GM21737 (cell line): Measurements from ENCODE around the gene GTF2H2C_2.
"Not testable (repeated sequence)": the region's sequence is repeated elsewhere in the genome, so short reads cannot be mapped to it uniquely, and the experiment has no call there.

Experiments
- ATAC-seq: cut with Tn5 transposase; IDR thresholded peaks from one replicate; pipeline ENCODE4 v1.9.1; 2021; ENCODE audit warnings: mild to moderate bottlenecking, moderate library complexity; ENCODE audit not compliant: unreplicated experiment

The GTF2H2C_2 gene

GRCh38 chr5:70415117-70415516 is at the start of gene GTF2H2C_2:
TSS of gene GTF2H2C_2 (plus strand) at chr5:70415368.
- peak; percentile 98 for ATAC-seq

DNA sequence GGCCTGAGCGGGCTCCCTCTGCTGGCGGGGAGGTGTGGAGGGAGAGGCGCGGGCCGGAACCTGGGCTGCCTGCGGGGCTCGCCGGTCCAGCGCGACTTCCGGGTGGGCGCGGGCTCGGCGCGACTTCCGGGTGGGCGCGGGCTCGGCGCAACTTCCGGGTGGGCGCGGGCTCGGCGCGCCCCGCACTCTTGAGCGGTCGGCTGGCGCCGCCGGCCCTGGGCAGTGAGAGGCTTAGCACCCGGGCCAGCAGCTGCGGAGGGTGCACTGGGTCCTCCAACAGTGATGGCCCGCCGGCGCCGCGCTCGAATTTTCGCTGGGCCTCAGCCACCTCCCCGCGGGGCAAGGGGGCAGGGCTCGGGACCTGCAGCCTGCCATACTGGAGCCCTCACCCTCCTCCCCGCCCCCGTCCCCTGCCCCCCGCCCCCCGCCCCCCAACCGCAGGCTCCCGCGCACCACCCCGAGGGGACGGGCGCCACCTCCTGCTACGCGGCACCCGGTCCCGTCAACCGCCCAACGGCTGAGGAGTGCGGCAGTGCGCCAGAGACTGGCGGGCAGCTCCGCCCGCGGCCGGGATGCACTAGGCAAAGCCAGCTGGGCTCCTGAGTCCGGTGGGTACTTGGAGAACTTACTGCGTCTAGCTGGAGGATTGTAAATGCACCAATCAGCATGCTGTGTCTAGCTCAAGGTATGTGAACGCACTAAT is 14.0 kb upstream of the GTF2H2C_2 start:
- not testable (repeated sequence) for ATAC-seq

DNA sequence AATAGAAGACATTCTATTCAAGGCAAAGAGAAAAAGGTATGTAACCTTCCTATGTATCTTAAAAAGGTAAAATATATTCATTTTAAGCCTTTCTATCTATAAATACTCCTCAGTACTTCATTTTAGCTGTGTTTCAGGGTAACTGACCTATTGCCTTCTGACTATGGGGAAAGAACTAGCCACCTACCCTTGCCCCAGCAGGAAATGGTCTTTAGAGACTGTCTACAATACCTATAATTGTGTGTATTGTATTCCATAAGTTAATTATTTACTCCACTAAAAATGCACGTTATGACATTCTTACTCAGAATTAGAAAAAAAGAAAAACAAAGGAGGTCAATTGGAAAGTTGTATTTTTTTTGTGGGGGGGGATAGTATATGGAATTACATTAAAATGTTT is 6.2 kb downstream of the GTF2H2C_2 start:
- not testable (repeated sequence) for ATAC-seq

DNA sequence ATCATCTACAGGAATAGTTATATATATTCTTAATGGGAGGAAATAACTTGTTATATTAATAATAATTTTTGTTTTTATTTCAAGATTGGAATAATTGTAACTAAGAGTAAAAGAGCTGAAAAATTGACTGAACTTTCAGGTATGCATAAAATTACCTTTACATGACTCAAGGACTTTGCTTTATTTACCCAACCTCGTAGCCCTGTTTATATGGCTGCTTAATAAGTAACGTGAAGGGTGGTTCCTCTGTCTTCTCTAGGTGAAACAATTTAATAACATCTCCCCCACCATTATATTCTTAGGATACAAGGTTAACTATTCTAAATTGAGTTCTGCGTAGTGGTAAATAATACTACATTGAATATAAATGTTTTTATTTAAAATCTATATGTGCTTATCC is 8.0 kb downstream of the GTF2H2C_2 start:
- ATAC-seq: not testable (repeated sequence)

GRCh38 chr5:70438518-70438917 is 23.4 kb downstream of the GTF2H2C_2 start:
- not testable (repeated sequence) for ATAC-seq

- ATAC-seq: not testable (repeated sequence)
Observed at GRCh38 chr5:70449565-70449964, 34.4 kb downstream of the GTF2H2C_2 start.

GRCh38 chr5:70451249-70451984 is 36.2 kb downstream of the GTF2H2C_2 start:
- not testable (repeated sequence) for ATAC-seq

GRCh38 chr5:70457093-70457492 is 41.9 kb downstream of the GTF2H2C_2 start:
- not testable (repeated sequence) for ATAC-seq

DNA sequence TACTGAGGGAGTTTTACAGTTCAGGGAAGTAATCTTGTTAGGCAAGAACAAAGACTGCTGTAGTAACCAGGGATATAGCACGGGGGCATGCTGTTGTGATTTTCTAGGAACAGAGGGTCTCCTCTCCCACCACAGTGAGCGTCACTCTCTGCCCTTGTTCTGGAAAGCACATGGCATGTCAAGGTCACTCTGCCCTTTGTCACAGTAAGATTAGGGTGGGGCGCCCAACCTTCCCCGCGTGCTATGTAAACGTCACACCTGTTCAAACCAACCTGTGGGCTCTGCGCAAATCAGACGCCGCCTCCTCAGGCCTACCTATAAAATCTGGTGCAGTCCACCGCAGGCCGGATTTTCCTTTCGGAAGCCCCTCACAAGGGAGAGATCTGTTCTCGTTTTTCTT is 44.0 kb downstream of the GTF2H2C_2 start:
- ATAC-seq: not testable (repeated sequence)

GRCh38 chr5:70461984-70462383 is 46.8 kb downstream of the GTF2H2C_2 start:
- ATAC-seq: not testable (repeated sequence)

DNA sequence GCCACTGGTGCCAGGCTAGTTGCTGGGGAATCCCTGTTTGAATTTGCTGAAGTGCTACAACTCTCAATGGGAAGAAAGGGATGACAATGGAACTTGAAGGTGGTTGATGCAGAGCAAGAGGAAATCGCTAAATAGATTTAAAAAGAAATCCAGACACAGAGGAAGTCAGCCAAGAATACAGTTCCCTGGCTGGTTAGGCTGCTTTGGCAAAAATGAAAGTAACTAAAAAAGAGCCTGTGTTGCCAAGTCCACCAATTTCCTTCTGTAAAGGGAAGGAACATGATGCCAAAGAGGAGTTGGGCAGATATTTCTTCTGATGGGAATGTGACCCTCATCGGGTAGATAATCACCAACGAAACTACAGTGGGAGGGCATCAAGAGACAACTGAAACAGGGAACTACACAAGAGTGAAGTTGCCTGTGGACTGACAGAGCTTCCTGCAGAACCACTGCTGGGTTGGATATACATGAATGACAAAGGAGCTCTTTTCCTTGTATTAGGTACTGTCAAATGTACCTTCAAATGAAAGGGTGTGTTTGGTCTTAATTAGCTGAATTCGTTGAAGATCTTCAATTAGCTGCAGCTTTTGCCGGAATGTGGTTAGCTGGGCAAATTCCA is 49.0 kb downstream of the GTF2H2C_2 start:
- ATAC-seq: not testable (repeated sequence)

GRCh38 chr5:70469926-70470509 is 54.9 kb downstream of the GTF2H2C_2 start:
- ATAC-seq: not testable (repeated sequence)
